Stimulated activated CD4-positive, alpha-beta T cell treated with anti-CD3 and anti-CD28 coated beads, Interleukin-12 subunit alpha, Interleukin-12 subunit beta, amount 100 ng/mL, for 24 hours (primary cell): ENCODE results near the gene POC5.

Experiments used
- DNase-seq, 2 experiments: peaks; one replicate each; pipeline ENCODE4 v3.0.0-alpha.2; 2020; ENCODE audit warnings: low read depth in 2 of 2

The POC5 gene

GRCh38 chr5:75659791-75660450 is 57.3 kb downstream of the POC5 start:
- no peak for DNase-seq

- no peak for DNase-seq
These were observed 60.8 kb downstream of the POC5 start for GRCh38 chr5:75656311-75657003.

GRCh38 chr5:75654693-75655295 is 62.4 kb downstream of the POC5 start:
- no peak for DNase-seq

- DNase-seq = no peak
These were observed 63.7 kb downstream of the POC5 start for GRCh38 chr5:75653521-75653920.

- no peak for DNase-seq
These were observed 65.5 kb downstream of the POC5 start for GRCh38 chr5:75651575-75652238.

GRCh38 chr5:75648712-75649111 is 68.5 kb downstream of the POC5 start:
- DNase-seq = no peak

- DNase-seq = no peak
These were observed 76.4 kb downstream of the POC5 start for GRCh38 chr5:75640826-75641225.

GRCh38 chr5:75640395-75640794 is 76.8 kb downstream of the POC5 start:
- no peak for DNase-seq

GRCh38 chr5:75639535-75640311 is 77.5 kb downstream of the POC5 start:
- DNase-seq = no peak

- no peak for DNase-seq
These were observed 79.3 kb downstream of the POC5 start for GRCh38 chr5:75637949-75638348.

GRCh38 chr5:75632321-75632720 is 84.9 kb downstream of the POC5 start:
- no peak for DNase-seq

GRCh38 chr5:75630875-75631274 is 86.4 kb downstream of the POC5 start:
- DNase-seq = no peak

- DNase-seq = no peak
These were observed 89.4 kb downstream of the POC5 start for GRCh38 chr5:75627801-75628200.

GRCh38 chr5:75626959-75627358 is 90.3 kb downstream of the POC5 start:
- no peak for DNase-seq
